ENCODE results near the gene PDE4D. TPM values are rescaled to one million over a fixed set of nuclear protein-coding genes. Genes with fewer than 3 reads are reported as not detected.

Gene PDE4D
- total RNA-seq, 1 donor from 2014 or later = 39.2 TPM

DNA sequence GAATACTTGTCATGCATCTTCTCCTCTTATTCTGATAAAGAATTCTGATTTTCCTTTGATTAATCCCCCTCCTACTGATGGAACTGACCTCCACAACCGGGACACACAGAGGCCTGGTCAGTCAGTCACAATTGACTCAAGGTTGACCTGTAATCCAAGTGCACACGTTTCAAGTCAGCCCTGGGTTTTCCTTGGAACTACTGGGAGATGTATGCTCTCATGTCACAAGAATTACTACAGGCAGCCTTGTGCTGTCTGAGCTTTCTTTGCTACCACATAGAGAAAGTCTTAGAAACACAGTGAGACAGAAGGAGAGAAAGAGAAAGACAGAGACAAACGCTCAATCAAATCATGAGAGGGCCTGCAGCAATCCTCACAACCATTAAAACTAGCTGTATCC is 345.8 kb downstream of the PDE4D start:
- Histone ChIP-seq H3K27me3 (ENCODE audit: control insufficient read depth, insufficient read depth, low read length) (no peaks in the 10 kb centered on the region), H3K36me3 (ENCODE audit: control insufficient read depth, insufficient read depth, low read length) (no peaks in the 10 kb centered on the region), H3K4me3 (ENCODE audit: low read depth, low read length) (no peak overlapping the region)
- TF ChIP-seq, protein P1, sequence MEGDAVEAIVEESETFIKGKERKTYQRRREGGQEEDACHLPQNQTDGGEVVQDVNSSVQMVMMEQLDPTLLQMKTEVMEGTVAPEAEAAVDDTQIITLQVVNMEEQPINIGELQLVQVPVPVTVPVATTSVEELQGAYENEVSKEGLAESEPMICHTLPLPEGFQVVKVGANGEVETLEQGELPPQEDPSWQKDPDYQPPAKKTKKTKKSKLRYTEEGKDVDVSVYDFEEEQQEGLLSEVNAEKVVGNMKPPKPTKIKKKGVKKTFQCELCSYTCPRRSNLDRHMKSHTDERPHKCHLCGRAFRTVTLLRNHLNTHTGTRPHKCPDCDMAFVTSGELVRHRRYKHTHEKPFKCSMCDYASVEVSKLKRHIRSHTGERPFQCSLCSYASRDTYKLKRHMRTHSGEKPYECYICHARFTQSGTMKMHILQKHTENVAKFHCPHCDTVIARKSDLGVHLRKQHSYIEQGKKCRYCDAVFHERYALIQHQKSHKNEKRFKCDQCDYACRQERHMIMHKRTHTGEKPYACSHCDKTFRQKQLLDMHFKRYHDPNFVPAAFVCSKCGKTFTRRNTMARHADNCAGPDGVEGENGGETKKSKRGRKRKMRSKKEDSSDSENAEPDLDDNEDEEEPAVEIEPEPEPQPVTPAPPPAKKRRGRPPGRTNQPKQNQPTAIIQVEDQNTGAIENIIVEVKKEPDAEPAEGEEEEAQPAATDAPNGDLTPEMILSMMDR (IDR thresholded peaks at IDR 0.05; ENCODE audit: insufficient read depth, low read length, poor library complexity, severe bottlenecking) = no peak
- DNase-seq (ENCODE audit: low read depth) = no peak

DNA sequence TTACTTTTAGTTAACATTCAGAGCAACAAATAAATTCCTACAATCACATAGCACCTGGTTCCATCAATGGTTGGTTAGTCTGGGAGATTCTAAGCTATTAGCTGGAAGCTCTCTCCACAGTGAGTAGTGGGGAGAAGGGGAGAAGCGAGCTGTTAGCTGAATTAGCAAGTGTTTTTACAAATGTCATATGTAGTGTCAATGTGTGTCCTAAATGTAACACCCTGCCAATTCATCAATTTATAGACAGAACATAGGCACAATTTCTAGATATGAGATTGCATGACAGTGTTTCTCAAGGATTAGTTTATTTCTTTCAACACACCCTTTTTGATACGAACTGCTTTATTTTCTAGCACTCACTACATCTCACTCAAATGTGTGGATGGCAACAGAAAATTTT is 349.0 kb downstream of the PDE4D start:
- no peaks in the 10 kb centered on the region for H3K27me3 ChIP-seq (ENCODE audit: control insufficient read depth, insufficient read depth, low read length)
- no peak overlapping the region for H3K4me3 ChIP-seq (ENCODE audit: low read depth, low read length)
- no peak for DNase-seq (ENCODE audit: low read depth)
- no peaks in the 10 kb centered on the region for H3K36me3 ChIP-seq (ENCODE audit: control insufficient read depth, insufficient read depth, low read length)
- TF ChIP-seq, protein P1 (IDR thresholded peaks at IDR 0.05; ENCODE audit: insufficient read depth, low read length, poor library complexity, severe bottlenecking) = no peak

DNA sequence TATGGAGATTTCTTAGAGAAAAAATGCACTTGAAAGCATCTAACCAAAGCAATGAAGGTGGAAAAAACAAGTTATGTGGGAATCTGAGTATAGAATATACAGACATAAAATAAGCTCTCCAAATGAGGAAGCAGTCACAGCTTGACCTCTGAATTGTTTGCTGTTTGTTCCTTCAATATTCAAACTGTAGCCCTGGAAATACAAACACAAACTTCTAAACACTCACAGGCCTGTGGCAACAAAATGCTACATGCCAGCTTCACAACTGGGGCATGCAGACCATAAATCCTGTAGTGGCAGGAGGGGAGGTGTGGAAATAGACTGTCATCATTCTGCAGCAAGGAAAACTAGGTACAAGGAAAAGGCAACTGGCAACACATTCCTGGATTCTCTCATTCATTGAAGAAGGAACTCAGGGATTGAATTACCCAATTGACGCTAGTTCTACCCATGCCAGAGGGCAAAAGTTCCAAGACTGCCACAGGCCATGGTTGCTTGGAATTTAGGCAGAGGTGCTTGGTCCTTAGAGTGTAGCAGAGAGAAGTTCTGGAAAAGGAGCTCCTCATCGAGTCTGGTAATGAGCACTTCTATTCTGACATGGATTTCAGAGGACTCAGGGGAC is 349.6 kb downstream of the PDE4D start:
- no peak for DNase-seq (ENCODE audit: low read depth)
- H3K4me3 ChIP-seq (ENCODE audit: low read depth, low read length) = no peak overlapping the region
- no peaks in the 10 kb centered on the region for H3K36me3 ChIP-seq (ENCODE audit: control insufficient read depth, insufficient read depth, low read length)
- H3K27me3 ChIP-seq (ENCODE audit: control insufficient read depth, insufficient read depth, low read length) = no peaks in the 10 kb centered on the region
- TF ChIP-seq, protein P1 (IDR thresholded peaks at IDR 0.05; ENCODE audit: insufficient read depth, low read length, poor library complexity, severe bottlenecking) = no peak

DNA sequence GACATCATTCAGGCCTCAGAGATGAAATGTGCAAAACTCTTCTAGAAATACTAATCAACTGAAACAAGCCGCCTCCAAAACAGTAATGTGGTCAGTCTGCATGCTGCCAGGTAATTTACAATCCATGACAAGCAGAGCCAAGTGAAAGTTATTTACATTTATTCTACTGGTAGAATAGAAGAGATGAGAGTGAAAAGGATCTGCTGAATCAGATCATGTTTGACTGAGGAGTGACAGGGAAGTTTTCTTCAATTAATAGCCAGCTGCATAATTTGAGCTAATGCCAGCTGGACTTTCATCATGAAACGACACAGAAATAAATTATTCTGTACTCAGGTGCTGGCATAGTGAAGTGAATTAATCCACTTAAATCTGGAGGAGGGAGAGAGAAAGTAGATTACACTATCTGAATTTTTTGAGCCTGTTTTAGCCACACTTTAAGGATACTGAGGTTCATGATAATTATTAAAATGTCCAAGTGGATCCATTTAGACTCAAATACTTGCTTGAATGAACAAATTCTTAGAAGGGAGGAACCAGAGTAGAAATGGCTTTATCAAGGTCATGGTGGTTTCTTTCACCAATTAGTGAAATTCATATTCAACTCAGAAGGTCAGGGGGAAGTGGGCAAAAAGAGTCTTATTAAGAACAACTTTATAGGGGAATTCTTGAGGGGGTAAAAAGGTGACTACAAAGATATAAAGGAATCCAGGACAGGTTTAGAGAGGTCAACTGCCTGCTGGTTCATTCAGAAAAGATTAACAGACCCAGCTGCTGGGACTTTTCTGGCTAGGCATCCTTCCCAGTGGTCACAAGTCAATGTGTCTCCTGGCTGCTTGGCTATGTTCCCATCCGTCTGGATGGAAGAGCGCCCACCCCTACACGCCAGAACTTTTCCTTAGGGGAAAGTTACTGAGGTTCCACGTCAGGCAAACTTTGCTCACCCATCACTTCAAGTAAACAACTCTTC is 350.4 kb downstream of the PDE4D start:
- Histone ChIP-seq H3K27me3 (ENCODE audit: control insufficient read depth, insufficient read depth, low read length) (no peaks in the 10 kb centered on the region), H3K36me3 (ENCODE audit: control insufficient read depth, insufficient read depth, low read length) (no peaks in the 10 kb centered on the region), H3K4me3 (ENCODE audit: low read depth, low read length) (no peak overlapping the region)
- peak; percentile 82 for DNase-seq (ENCODE audit: low read depth)
- TF ChIP-seq, protein P1 (IDR thresholded peaks at IDR 0.05; ENCODE audit: insufficient read depth, low read length, poor library complexity, severe bottlenecking) = no peak

DNA sequence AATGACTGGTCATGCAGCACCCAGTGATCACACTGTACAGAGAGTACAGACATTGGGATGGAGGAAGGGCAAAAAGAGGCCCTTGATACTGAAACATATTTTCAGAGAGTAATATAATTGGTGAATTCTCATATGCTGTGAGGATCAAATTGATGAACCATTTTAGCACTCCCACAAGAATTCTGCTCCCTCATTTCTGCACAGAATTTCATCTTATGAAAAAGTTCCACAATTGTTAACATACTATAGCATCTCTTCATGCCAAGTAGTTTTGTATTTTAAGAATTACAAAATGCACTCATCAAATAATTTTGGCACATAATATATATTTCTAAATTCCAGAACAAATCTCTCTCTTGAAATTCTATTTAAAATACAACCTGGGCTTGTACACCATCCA is 351.2 kb downstream of the PDE4D start:
- H3K36me3 ChIP-seq (ENCODE audit: control insufficient read depth, insufficient read depth, low read length) = no peaks in the 10 kb centered on the region
- no peaks in the 10 kb centered on the region for H3K27me3 ChIP-seq (ENCODE audit: control insufficient read depth, insufficient read depth, low read length)
- DNase-seq (ENCODE audit: low read depth) = no peak
- TF ChIP-seq, protein P1 (IDR thresholded peaks at IDR 0.05; ENCODE audit: insufficient read depth, low read length, poor library complexity, severe bottlenecking) = no peak
- H3K4me3 ChIP-seq (ENCODE audit: low read depth, low read length) = no peak overlapping the region

Measured in kidney epithelial cell (primary cell).